GM23338 (cell line): ENCODE measurements around the gene HSPB8. TPM values are rescaled to one million over a fixed set of nuclear protein-coding genes. Genes with fewer than 3 reads are reported as not detected.

Experiments used
- CREB1 ChIP-seq: fragments of 250-450 bp; sonication (Bioruptor Pico); IDR thresholded peaks from 2 replicates; pipeline ENCODE4 v1.5.0; 2020; ENCODE audit warnings: low read depth, mild to moderate bottlenecking, moderate library complexity
- EZH2 ChIP-seq: fragments of 200-600 bp; sonication (generic); IDR thresholded peaks from one replicate; pipeline ENCODE4 v1.8.0; 2017; ENCODE audit warnings: antibody characterized with exemption, mild to moderate bottlenecking, low read depth; ENCODE audit not compliant: unreplicated experiment
- JUNB ChIP-seq: IDR thresholded peaks from one replicate; pipeline ENCODE4 v1.6.1; 2016; ENCODE audit warnings: antibody characterized with exemption; ENCODE audit not compliant: unreplicated experiment
- POLR2AphosphoS5 ChIP-seq: IDR thresholded peaks from 2 replicates; pipeline ENCODE4 v1.6.1; 2016; ENCODE audit warnings: antibody characterized with exemption, low read depth
- REST ChIP-seq: IDR thresholded peaks from one replicate; pipeline ENCODE4 v1.6.1; 2018; ENCODE audit warnings: antibody characterized with exemption; ENCODE audit not compliant: unreplicated experiment
- ZNF114 ChIP-seq: fragments of 250-450 bp; sonication (Bioruptor Pico); IDR thresholded peaks from 2 replicates; pipeline ENCODE4 v1.5.0; 2020; ENCODE audit warnings: mild to moderate bottlenecking, moderate library complexity
- ZNF462 ChIP-seq: fragments of 250-450 bp; sonication (Bioruptor Pico); IDR thresholded peaks from 2 replicates; pipeline ENCODE4 v1.5.0; 2020; ENCODE audit warnings: mild to moderate bottlenecking, moderate library complexity
- polyA plus RNA-seq: library from polyadenylated mRNA; unstranded; fragments of >200 nt; fragmentation: Nextera tagmentation; extraction: Ambion mirVana; gene quantifications from 2 replicates; pipeline ENCODE4 v1.2.1, GENCODE V29; 2016
- total RNA-seq: library from RNA; depleted of rRNA; stranded (reverse); fragments of >200 nt; shearing (Covaris generic); gene quantifications from 2 replicates; pipeline ENCODE4 v1.2.3, GENCODE V29; 2014

HSPB8 gene
- total and polyA plus RNA-seq, 2 experiments from 2014 or later: 3.5 to 4.8 TPM

DNA sequence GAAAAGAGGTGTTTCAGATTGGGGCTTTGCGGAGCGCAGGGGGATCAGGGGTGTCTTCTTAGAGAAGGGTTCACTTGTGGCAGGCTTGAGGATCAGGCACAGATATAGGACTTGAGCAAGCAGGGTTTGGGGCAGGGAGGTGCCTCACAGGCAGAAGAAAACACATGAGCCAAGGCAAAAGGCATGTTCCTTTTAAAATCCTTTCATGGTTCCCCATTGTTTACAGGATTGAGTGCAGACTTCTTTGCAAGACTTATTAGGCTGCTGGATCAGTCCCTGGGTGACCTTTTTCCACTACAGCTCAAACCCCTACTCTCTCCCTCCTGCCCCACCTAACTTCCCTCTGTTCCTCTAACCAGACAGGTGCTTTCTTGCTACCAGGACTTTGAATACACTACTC, 19.7 kb downstream of the HSPB8 start (continued):
- no peak for TF ChIP-seq ZNF462 (CRISPR knock-in tag)
- no peak for TF ChIP-seq ZNF114 (CRISPR knock-in tag)
- TF ChIP-seq POLR2AphosphoS5: no peak
- no peak for TF ChIP-seq JUNB
- no peak for TF ChIP-seq REST
- no peak for TF ChIP-seq CREB1 (CRISPR knock-in tag)
- no peak for TF ChIP-seq EZH2
